ENCODE results near the gene CRISP1. TPM values are rescaled to one million over a fixed set of nuclear protein-coding genes. Genes with fewer than 3 reads are reported as not detected.

Gene CRISP1
- total RNA-seq, 1 donor from 2014 or later = not detected

- Histone ChIP-seq H3K27ac (no peak overlapping the region), H3K27me3 (no peaks in the 10 kb centered on the region), H3K36me3 (no peaks in the 10 kb centered on the region), H3K4me1 (no peaks in the 10 kb centered on the region), H3K4me3 (no peak overlapping the region), H3K9me3 (no peaks in the 10 kb centered on the region)
- intact Hi-C loops (cut with DNase I) = no loop called here
- TF ChIP-seq CTCF (IDR thresholded peaks at IDR 0.05) (no peak), POLR2A (IDR thresholded peaks at IDR 0.05) (no peak), POLR2AphosphoS5 (IDR thresholded peaks at IDR 0.05; ENCODE audit: insufficient read depth in 1 of 2, low read depth in 1 of 2) (no peak)
- no peak for DNase-seq (ENCODE audit: extremely low spot score in 2 of 2)
Measured at GRCh38 chr6:49855221-49855620, 11.1 kb downstream of the CRISP1 start.

- intact Hi-C loops (cut with DNase I) = no loop called here
- Histone ChIP-seq H3K27ac (no peak overlapping the region), H3K36me3 (no peaks in the 10 kb centered on the region), H3K4me1 (no peaks in the 10 kb centered on the region), H3K27me3 (no peaks in the 10 kb centered on the region), H3K9me3 (no peaks in the 10 kb centered on the region), H3K4me3 (no peak overlapping the region)
- TF ChIP-seq POLR2AphosphoS5 (IDR thresholded peaks at IDR 0.05; ENCODE audit: insufficient read depth in 1 of 2, low read depth in 1 of 2) = no peak
- TF ChIP-seq POLR2A (IDR thresholded peaks at IDR 0.05) = no peak
- no peak for TF ChIP-seq CTCF (IDR thresholded peaks at IDR 0.05)
- no peak for DNase-seq (ENCODE audit: extremely low spot score in 2 of 2)
Measured at GRCh38 chr6:49852975-49853374, 13.4 kb downstream of the CRISP1 start.

- Histone ChIP-seq H3K4me1 (no peaks in the 10 kb centered on the region), H3K9me3 (no peaks in the 10 kb centered on the region), H3K4me3 (no peak overlapping the region), H3K27me3 (no peaks in the 10 kb centered on the region), H3K36me3 (no peaks in the 10 kb centered on the region), H3K27ac (no peak overlapping the region)
- DNase-seq (ENCODE audit: extremely low spot score in 2 of 2) = no peak
- TF ChIP-seq POLR2A (IDR thresholded peaks at IDR 0.05) (no peak), CTCF (IDR thresholded peaks at IDR 0.05) (peak in 2 of 3 experiments; percentile 46 to 56), POLR2AphosphoS5 (IDR thresholded peaks at IDR 0.05; ENCODE audit: insufficient read depth in 1 of 2, low read depth in 1 of 2) (peak in 1 of 2 donors; percentile 18)
- intact Hi-C loops (cut with DNase I) = no loop called here
Measured at GRCh38 chr6:49849213-49849907, 17.0 kb downstream of the CRISP1 start.

GRCh38 chr6:49847673-49848072 lies 18.7 kb downstream of the CRISP1 start:
- intact Hi-C loops (cut with DNase I) = no loop called here
- no peak overlapping the region for H3K27ac ChIP-seq
- H3K36me3 ChIP-seq = no peaks in the 10 kb centered on the region
- H3K27me3 ChIP-seq = no peaks in the 10 kb centered on the region
- H3K9me3 ChIP-seq = no peaks in the 10 kb centered on the region
- H3K4me3 ChIP-seq = no peak overlapping the region
- no peaks in the 10 kb centered on the region for H3K4me1 ChIP-seq
- TF ChIP-seq POLR2A (IDR thresholded peaks at IDR 0.05) (no peak), CTCF (IDR thresholded peaks at IDR 0.05) (no peak), POLR2AphosphoS5 (IDR thresholded peaks at IDR 0.05; ENCODE audit: insufficient read depth in 1 of 2, low read depth in 1 of 2) (no peak)
- no peak for DNase-seq (ENCODE audit: extremely low spot score in 2 of 2)

GRCh38 chr6:49847014-49847413 lies 19.3 kb downstream of the CRISP1 start:
- DNase-seq (ENCODE audit: extremely low spot score in 2 of 2) = no peak
- no peak for TF ChIP-seq CTCF (IDR thresholded peaks at IDR 0.05)
- no peak for TF ChIP-seq POLR2AphosphoS5 (IDR thresholded peaks at IDR 0.05; ENCODE audit: insufficient read depth in 1 of 2, low read depth in 1 of 2)
- no peak for TF ChIP-seq POLR2A (IDR thresholded peaks at IDR 0.05)
- Histone ChIP-seq H3K36me3 (no peaks in the 10 kb centered on the region), H3K9me3 (no peaks in the 10 kb centered on the region), H3K4me3 (no peak overlapping the region), H3K4me1 (no peaks in the 10 kb centered on the region), H3K27me3 (no peaks in the 10 kb centered on the region), H3K27ac (no peak overlapping the region)
- intact Hi-C loops (cut with DNase I) = no loop called here
